ENCODE results near the gene SMIM27. TPM values are rescaled to one million over a fixed set of nuclear protein-coding genes. Genes with fewer than 3 reads are reported as not detected.

SMIM27 gene
- total RNA-seq, 1 experiment from 2014 or later = 15.7 TPM

- Histone ChIP-seq H4K20me1 (ENCODE audit: control insufficient read depth, insufficient read depth, insufficient read length) (no peaks in the 10 kb centered on the region), H2BK12ac (ENCODE audit: insufficient read length, low read depth, low read length) (no peak overlapping the region), H3K4ac (ENCODE audit: low read depth, low read length) (no peak overlapping the region), H3K9ac (ENCODE audit: extremely low read depth, insufficient read length, low read length) (no peak overlapping the region), H3K79me1 (ENCODE audit: insufficient read depth, low read depth, low read length, poor library complexity, severe bottlenecking) (no peaks in the 10 kb centered on the region), H3K4me2 (ENCODE audit: insufficient read depth, insufficient read length, low read length) (no peak overlapping the region), H2BK5ac (ENCODE audit: insufficient read length, low read length) (no peak overlapping the region), H3K79me2 (ENCODE audit: insufficient read depth, low read length) (no peaks in the 10 kb centered on the region), H3K56ac (ENCODE audit: insufficient read length, low read depth, low read length) (no peak overlapping the region), H3K23me2 (ENCODE audit: insufficient read length, low read depth, low read length, poor library complexity, severe bottlenecking) (no peaks in the 10 kb centered on the region), H3K14ac (ENCODE audit: insufficient read depth, low read length) (no peak overlapping the region), H3K9me3 (ENCODE audit: control insufficient read depth, low read depth, low read length) (no peaks in the 10 kb centered on the region), H4K8ac (replicated peaks; ENCODE audit: insufficient read length, low read depth, low read length) (no peak overlapping the region), H2BK120ac (ENCODE audit: low read depth, low read length, poor library complexity, severe bottlenecking) (no peak overlapping the region), H2AK5ac (ENCODE audit: insufficient read length, low read length) (no peak overlapping the region), H2BK15ac (ENCODE audit: low read depth, low read length) (no peak overlapping the region), H2AFZ (ENCODE audit: low read length) (no peak overlapping the region), H4K5ac (ENCODE audit: insufficient read length, low read depth, low read length) (no peak overlapping the region), H3K27ac (ENCODE audit: insufficient read length, low read depth, low read length) (no peak overlapping the region), H3K18ac (ENCODE audit: insufficient read length, low read depth, low read length) (no peak overlapping the region), H4K91ac (ENCODE audit: insufficient read length, low read depth, low read length) (no peak overlapping the region), H2BK20ac (ENCODE audit: low read depth, low read length, poor library complexity, severe bottlenecking) (no peak overlapping the region), H3K23ac (ENCODE audit: insufficient read length, low read depth, low read length) (no peak overlapping the region), H3K27me3 (ENCODE audit: insufficient read depth, low read length) (no peaks in the 10 kb centered on the region), H3T11ph (ENCODE audit: low read length) (no peak overlapping the region), H3K4me1 (ENCODE audit: insufficient read depth, low read length) (no peaks in the 10 kb centered on the region)
- TF ChIP-seq CTCF (conservative IDR thresholded peaks at IDR 0.05) = no peak
- WGBS (ENCODE audit: extremely low coverage, insufficient read length, low lambda C conversion rate) = no CpG with 5 or more reads among the region's 2 CpGs
- no peak for DNase-seq
- peaks cover 2% of the 10 kb centered on the region for H3K27me3 Mint-ChIP-seq (ENCODE audit: low read depth)
- H3K9me3 Mint-ChIP-seq = peaks cover 3 to 7% of the 10 kb centered on the region in 2 experiments; a peak in 3 of 5 replicates
- no peaks in the 10 kb centered on the region for H3K4me1 Mint-ChIP-seq
- no peaks in the 10 kb centered on the region for H3K36me3 Mint-ChIP-seq (ENCODE audit: insufficient read depth in 1 of 3, low read depth in 3 of 3)
- no peak overlapping the region for H3K4me3 Mint-ChIP-seq
- no peak overlapping the region for H3K27ac Mint-ChIP-seq
These were observed 38.3 kb downstream of the SMIM27 start for GRCh38 chr9:32590476-32590875.
